OCI-LY1 (cell line): ENCODE measurements around the gene HS3ST2.

Experiments
- EZH2 ChIP-seq: fragments of 200-600 bp; sonication (generic), shearing (Covaris generic); IDR thresholded peaks from 2 replicates; pipeline ENCODE4 v1.8.0; 2017; ENCODE audit warnings: borderline replicate concordance, mixed run types, mild to moderate bottlenecking, antibody characterized with exemption, low read length, moderate library complexity, mixed read lengths
- TF ChIP-seq, protein P1 (sequence below): fragments of 200-600 bp; sonication (generic), shearing (Covaris generic); IDR thresholded peaks from 2 replicates; pipeline ENCODE4 v1.5.1; 2017; ENCODE audit warnings: mild to moderate bottlenecking, antibody characterized with exemption, low read length, moderate library complexity, mixed read lengths

DNA sequence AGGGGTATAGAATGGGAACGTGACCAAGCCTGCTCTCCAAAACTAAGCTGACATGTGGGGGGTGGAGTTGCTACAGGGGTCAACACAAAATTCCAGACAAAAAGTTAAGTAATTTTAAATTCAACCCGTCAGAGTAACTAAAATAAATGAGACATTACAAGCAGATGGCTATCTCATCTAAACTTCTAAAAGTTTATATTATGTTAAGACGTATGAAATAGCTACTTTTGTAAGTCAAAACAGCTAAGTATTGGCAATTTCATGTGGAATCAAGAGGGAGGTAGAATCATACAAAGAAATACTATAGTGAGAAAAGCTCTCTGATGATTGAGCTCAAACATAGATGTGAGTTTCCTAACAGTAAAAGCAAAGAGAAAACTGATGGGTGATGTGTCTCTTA is 113.3 kb downstream of the HS3ST2 start:
- TF ChIP-seq, protein P1, sequence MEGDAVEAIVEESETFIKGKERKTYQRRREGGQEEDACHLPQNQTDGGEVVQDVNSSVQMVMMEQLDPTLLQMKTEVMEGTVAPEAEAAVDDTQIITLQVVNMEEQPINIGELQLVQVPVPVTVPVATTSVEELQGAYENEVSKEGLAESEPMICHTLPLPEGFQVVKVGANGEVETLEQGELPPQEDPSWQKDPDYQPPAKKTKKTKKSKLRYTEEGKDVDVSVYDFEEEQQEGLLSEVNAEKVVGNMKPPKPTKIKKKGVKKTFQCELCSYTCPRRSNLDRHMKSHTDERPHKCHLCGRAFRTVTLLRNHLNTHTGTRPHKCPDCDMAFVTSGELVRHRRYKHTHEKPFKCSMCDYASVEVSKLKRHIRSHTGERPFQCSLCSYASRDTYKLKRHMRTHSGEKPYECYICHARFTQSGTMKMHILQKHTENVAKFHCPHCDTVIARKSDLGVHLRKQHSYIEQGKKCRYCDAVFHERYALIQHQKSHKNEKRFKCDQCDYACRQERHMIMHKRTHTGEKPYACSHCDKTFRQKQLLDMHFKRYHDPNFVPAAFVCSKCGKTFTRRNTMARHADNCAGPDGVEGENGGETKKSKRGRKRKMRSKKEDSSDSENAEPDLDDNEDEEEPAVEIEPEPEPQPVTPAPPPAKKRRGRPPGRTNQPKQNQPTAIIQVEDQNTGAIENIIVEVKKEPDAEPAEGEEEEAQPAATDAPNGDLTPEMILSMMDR: no peak
- no peak for TF ChIP-seq EZH2
